PC-3 (cell line): ENCODE data around the gene FAM24B.

Source experiments
- EZH2 ChIP-seq: fragments of 300-600 bp; sonication (generic); IDR thresholded peaks from one replicate; pipeline ENCODE4 v1.6.1; 2017; ENCODE audit warnings: antibody characterized with exemption, mild to moderate bottlenecking, low read length; ENCODE audit not compliant: unreplicated experiment
- EZH2phosphoT487 ChIP-seq: fragments of 300-600 bp; sonication (generic); IDR thresholded peaks from 2 replicates; pipeline ENCODE4 v1.6.1; 2018; ENCODE audit warnings: mild to moderate bottlenecking, antibody characterized with exemption, low read length, borderline replicate concordance
- TF ChIP-seq, protein P1 (sequence below): fragments of 300-600 bp; sonication (generic); conservative IDR thresholded peaks from 2 replicates; pipeline ENCODE4 v1.5.1; 2017; ENCODE audit warnings: antibody characterized with exemption, low read depth, mild to moderate bottlenecking, low read length

- TF ChIP-seq, protein P1, sequence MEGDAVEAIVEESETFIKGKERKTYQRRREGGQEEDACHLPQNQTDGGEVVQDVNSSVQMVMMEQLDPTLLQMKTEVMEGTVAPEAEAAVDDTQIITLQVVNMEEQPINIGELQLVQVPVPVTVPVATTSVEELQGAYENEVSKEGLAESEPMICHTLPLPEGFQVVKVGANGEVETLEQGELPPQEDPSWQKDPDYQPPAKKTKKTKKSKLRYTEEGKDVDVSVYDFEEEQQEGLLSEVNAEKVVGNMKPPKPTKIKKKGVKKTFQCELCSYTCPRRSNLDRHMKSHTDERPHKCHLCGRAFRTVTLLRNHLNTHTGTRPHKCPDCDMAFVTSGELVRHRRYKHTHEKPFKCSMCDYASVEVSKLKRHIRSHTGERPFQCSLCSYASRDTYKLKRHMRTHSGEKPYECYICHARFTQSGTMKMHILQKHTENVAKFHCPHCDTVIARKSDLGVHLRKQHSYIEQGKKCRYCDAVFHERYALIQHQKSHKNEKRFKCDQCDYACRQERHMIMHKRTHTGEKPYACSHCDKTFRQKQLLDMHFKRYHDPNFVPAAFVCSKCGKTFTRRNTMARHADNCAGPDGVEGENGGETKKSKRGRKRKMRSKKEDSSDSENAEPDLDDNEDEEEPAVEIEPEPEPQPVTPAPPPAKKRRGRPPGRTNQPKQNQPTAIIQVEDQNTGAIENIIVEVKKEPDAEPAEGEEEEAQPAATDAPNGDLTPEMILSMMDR: no peak
- no peak for TF ChIP-seq EZH2
- no peak for TF ChIP-seq EZH2phosphoT487
Observed at GRCh38 chr10:122822973-122823690, 56.2 kb downstream of the FAM24B start.
